Measurements from ENCODE around the gene DVL3. TPM values are rescaled to one million over a fixed set of nuclear protein-coding genes. Genes with fewer than 3 reads are reported as not detected.
"Not testable (repeated sequence)": the region's sequence is repeated elsewhere in the genome, so short reads cannot be mapped to it uniquely, and the experiment has no call there.

Gene DVL3
- total and polyA plus RNA-seq, 2 donors (not counting 1 experiment from before 2014, with no cell fraction given): 42.7 to 92.0 TPM

- Histone ChIP-seq H3K4me2 (replicated peaks; ENCODE audit: low read depth, low read length, poor library complexity, severe bottlenecking) (no peak overlapping the region), H3K27ac (ENCODE audit: low read length in 2 of 2) (no peak overlapping the region), H2AFZ (ENCODE audit: insufficient read depth, low read depth, low read length, poor library complexity, severe bottlenecking) (no peak overlapping the region), H3K4me1 (ENCODE audit: control insufficient read depth in 2 of 2, insufficient read depth in 2 of 2, low read length in 2 of 2) (no peaks in the 10 kb centered on the region), H3K79me2 (ENCODE audit: control insufficient read depth, insufficient read depth, low read length) (no peaks in the 10 kb centered on the region), H3K9ac (ENCODE audit: low read length) (no peak overlapping the region), H3K4me3 (ENCODE audit: control extremely low read depth in 1 of 5, extremely low read depth in 1 of 5, insufficient read depth in 1 of 5, low read depth in 2 of 5, low read length in 4 of 5) (no peak overlapping the region), H3K36me3 (replicated peaks in 1 of 2; ENCODE audit: control extremely low read depth in 1 of 2, control insufficient read depth in 1 of 2, extremely low read depth in 1 of 2, insufficient read depth in 2 of 2, low read length in 1 of 2) (no peaks in the 10 kb centered on the region), H3K27me3 (replicated peaks in 1 of 4; ENCODE audit: control extremely low read depth in 1 of 4, control insufficient read depth in 3 of 4, insufficient read depth in 4 of 4, low read length in 3 of 4) (no peaks in the 10 kb centered on the region), H3K9me3 (ENCODE audit: control extremely low read depth in 1 of 3, control insufficient read depth in 2 of 3, insufficient read depth in 1 of 3, low read length in 2 of 3) (no peaks in the 10 kb centered on the region), H4K20me1 (ENCODE audit: control insufficient read depth, insufficient read depth, low read length, poor library complexity, severe bottlenecking) (no peaks in the 10 kb centered on the region)
- DNase-seq (no peak), ATAC-seq (ENCODE audit: low read depth) (no peak)
- intact Hi-C loops (cut with micrococcal nuclease): no loop called here
- WGBS (ENCODE audit: insufficient coverage): no CpG with 5 or more reads among the region's 6 CpGs
- TF ChIP-seq EZH2 (IDR thresholded peaks at IDR 0.05; ENCODE audit: borderline replicate concordance, insufficient read depth, low read depth, low read length, poor library complexity, severe bottlenecking): no peak
- TF ChIP-seq, protein P1, sequence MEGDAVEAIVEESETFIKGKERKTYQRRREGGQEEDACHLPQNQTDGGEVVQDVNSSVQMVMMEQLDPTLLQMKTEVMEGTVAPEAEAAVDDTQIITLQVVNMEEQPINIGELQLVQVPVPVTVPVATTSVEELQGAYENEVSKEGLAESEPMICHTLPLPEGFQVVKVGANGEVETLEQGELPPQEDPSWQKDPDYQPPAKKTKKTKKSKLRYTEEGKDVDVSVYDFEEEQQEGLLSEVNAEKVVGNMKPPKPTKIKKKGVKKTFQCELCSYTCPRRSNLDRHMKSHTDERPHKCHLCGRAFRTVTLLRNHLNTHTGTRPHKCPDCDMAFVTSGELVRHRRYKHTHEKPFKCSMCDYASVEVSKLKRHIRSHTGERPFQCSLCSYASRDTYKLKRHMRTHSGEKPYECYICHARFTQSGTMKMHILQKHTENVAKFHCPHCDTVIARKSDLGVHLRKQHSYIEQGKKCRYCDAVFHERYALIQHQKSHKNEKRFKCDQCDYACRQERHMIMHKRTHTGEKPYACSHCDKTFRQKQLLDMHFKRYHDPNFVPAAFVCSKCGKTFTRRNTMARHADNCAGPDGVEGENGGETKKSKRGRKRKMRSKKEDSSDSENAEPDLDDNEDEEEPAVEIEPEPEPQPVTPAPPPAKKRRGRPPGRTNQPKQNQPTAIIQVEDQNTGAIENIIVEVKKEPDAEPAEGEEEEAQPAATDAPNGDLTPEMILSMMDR (IDR thresholded peaks at IDR 0.05): no peak
- Mint-ChIP-seq H3K4me1 (no peaks in the 10 kb centered on the region), H3K4me3 (no peak overlapping the region), H3K9me3 (ENCODE audit: insufficient read depth) (no peaks in the 10 kb centered on the region), H3K27me3 (peaks cover 13% of the 10 kb centered on the region), H3K27ac (no peak overlapping the region)
- ChIA-PET CTCF (no interaction called here), POLR2A (no interaction called here)
Measured at GRCh38 chr3:184117636-184118035, 37.5 kb upstream of the DVL3 start.

GRCh38 chr3:184121031-184121430, 34.1 kb upstream of the DVL3 start:
- H4K20me1 ChIP-seq (ENCODE audit: control insufficient read depth, insufficient read depth, low read length, poor library complexity, severe bottlenecking); H3K4me1 ChIP-seq (ENCODE audit: control insufficient read depth in 2 of 2, insufficient read depth in 2 of 2, low read length in 2 of 2); H3K27ac Mint-ChIP-seq; H3K9ac ChIP-seq (ENCODE audit: low read length); H3K36me3 ChIP-seq (replicated peaks in 1 of 2; ENCODE audit: control extremely low read depth in 1 of 2, control insufficient read depth in 1 of 2, extremely low read depth in 1 of 2, insufficient read depth in 2 of 2, low read length in 1 of 2); CTCF ChIA-PET; POLR2A ChIA-PET; H3K9me3 ChIP-seq (ENCODE audit: control extremely low read depth in 1 of 3, control insufficient read depth in 2 of 3, insufficient read depth in 1 of 3, low read length in 2 of 3); H3K27ac ChIP-seq (ENCODE audit: low read length in 2 of 2); H3K9me3 Mint-ChIP-seq (ENCODE audit: insufficient read depth); intact Hi-C loops (cut with micrococcal nuclease); H3K4me3 ChIP-seq (ENCODE audit: control extremely low read depth in 1 of 5, extremely low read depth in 1 of 5, insufficient read depth in 1 of 5, low read depth in 2 of 5, low read length in 4 of 5); H2AFZ ChIP-seq (ENCODE audit: insufficient read depth, low read depth, low read length, poor library complexity, severe bottlenecking); H3K27me3 Mint-ChIP-seq; H3K4me2 ChIP-seq (replicated peaks; ENCODE audit: low read depth, low read length, poor library complexity, severe bottlenecking); H3K4me1 Mint-ChIP-seq; H3K4me3 Mint-ChIP-seq; H3K27me3 ChIP-seq (replicated peaks in 1 of 4; ENCODE audit: control extremely low read depth in 1 of 4, control insufficient read depth in 3 of 4, insufficient read depth in 4 of 4, low read length in 3 of 4); ATAC-seq (ENCODE audit: low read depth); H3K79me2 ChIP-seq (ENCODE audit: control insufficient read depth, insufficient read depth, low read length); DNase-seq: not testable (repeated sequence)
- 98% methylated on average over 7 of the region's 8 CpGs for WGBS (ENCODE audit: insufficient coverage)
